ENCODE measurements around the gene TCF7. TPM values are rescaled to one million over a fixed set of nuclear protein-coding genes. Genes with fewer than 3 reads are reported as not detected.
"Not testable (repeated sequence)": the region's sequence is repeated elsewhere in the genome, so short reads cannot be mapped to it uniquely, and the experiment has no call there.

Gene TCF7
- total RNA-seq, 1 donor from 2014 or later: 0.27 TPM

GRCh38 chr5:134142806-134143205, 28.3 kb downstream of the TCF7 start:
- DNase-seq (ENCODE audit: low read depth): no peak

GRCh38 chr5:134143431-134143830, 28.9 kb downstream of the TCF7 start:
- no peak for DNase-seq (ENCODE audit: low read depth)

GRCh38 chr5:134143944-134144941, 29.8 kb downstream of the TCF7 start:
- DNase-seq (ENCODE audit: low read depth): no peak

GRCh38 chr5:134145041-134145757, 30.7 kb downstream of the TCF7 start:
- no peak for DNase-seq (ENCODE audit: low read depth)

DNA sequence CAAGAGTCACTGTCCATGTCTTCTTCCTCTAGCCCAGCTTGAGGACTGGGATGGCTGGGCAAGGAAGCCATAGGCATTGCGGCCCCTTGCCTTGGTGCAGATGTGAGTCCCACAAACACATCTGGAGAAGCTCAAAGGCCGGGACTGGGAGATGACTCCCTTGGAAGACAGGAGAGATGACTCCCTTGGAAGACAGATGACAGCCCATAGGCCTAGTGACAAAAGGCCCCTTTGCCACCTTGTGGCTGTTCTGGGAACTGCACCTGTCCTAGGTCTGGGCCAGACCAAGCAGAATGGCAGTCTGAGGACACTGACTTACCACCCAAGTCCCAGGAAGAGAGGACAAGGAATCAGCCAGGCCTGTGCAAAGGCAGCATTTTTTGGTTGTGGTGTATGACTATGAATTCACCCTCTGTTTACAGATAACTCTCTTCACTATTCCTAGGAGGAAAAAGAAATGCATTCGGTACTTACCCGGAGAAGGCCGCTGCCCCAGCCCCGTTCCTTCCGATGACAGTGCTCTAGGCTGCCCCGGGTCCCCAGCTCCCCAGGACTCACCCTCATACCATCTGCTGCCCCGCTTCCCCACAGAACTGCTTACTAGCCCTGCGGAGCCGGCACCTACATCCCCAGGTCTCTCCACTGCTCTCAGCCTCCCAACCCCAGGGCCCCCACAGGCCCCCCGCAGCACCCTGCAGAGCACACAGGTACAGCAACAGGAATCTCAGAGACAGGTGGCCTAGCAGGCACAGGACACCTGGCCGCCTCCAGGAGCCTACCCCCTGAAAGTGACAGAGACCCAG, 31.5 kb downstream of the TCF7 start:
- peak; percentile 81 for DNase-seq (ENCODE audit: low read depth)

- DNase-seq (ENCODE audit: low read depth): no peak
Observed at GRCh38 chr5:134146651-134147518, 32.4 kb downstream of the TCF7 start.

GRCh38 chr5:134148316-134148715, 33.8 kb downstream of the TCF7 start:
- DNase-seq (ENCODE audit: low read depth): no peak

DNA sequence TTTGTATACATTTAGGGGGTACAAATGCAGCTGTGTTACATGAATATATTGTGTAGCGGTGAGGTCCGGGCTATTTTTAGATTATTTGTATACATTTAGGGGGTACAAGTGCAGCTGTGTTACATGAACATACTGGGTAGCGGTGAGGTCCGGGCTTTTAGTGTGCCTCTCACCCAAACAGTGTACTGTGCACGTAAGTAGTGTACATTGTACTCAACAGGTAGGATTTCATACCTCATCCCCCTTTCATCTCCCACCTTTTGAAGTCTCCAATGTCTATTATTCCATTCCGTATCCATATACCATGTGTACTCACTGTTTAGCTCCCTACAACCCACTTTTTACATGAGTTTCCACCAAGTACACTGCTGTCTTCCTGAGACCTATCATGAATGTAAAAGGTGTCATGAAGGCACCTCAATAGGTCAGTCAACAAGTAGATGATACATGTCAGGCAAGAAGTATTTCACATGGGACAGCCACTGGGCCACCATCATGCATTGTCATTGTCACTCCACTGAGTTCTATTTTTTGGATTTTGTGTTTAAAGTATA, 34.6 kb downstream of the TCF7 start:
- DNase-seq (ENCODE audit: low read depth): no peak

GRCh38 chr5:134149571-134150303, 35.3 kb downstream of the TCF7 start:
- no peak for DNase-seq (ENCODE audit: low read depth)

DNA sequence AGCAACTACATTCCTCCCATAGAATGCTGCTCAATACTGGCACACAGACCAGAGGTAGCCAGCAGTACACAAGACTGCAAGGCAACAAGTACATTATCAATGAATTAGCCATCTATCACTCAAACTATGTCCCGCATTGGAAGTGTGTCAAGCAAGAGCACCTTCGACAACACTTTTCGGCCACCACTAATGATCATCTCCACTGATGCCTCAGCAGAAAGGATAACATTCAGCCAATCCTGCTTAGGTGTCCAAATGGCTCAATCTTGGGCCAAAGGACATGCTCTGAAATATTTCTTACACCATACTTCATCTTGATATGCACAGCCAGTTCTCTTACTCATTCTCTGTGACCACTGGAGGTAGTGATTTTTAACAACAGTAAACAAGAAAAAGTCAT, 37.2 kb downstream of the TCF7 start:
- no peak for DNase-seq (ENCODE audit: low read depth)

GRCh38 chr5:134152173-134152832, 37.8 kb downstream of the TCF7 start:
- DNase-seq (ENCODE audit: low read depth): not testable (repeated sequence)

- no peak for DNase-seq (ENCODE audit: low read depth)
Observed at GRCh38 chr5:134153241-134153640, 38.8 kb downstream of the TCF7 start.

DNA sequence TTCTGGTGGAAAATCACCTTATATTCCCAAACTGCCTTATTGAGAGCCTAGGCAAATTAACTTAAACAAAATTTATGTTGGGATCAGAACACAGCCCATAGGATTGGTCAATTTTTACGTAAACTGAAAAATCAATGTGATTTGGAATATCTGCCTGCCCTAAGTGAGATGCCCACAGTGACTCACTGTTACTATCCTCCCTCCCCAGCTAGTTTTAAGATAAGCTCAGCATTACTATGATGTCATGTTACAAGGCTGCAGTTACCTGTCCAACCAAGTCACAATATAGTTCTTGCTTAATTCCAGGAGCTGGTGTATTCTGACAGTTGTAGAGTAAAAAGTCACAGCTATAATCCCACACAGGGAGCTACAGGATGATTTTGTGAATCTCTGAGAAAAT, 39.2 kb downstream of the TCF7 start:
- no peak for DNase-seq (ENCODE audit: low read depth)

- DNase-seq (ENCODE audit: low read depth): no peak
Observed at GRCh38 chr5:134161513-134162395, 47.3 kb downstream of the TCF7 start.

GRCh38 chr5:134162592-134162991, 48.1 kb downstream of the TCF7 start:
- no peak for DNase-seq (ENCODE audit: low read depth)

GRCh38 chr5:134171972-134172371, 57.5 kb downstream of the TCF7 start:
- DNase-seq (ENCODE audit: low read depth): no peak
